NCI-H146 (cell line): ENCODE results near the gene PITX3.
A peak's percentile ranks its signal among the peaks of the same experiment; 100 is the strongest.

Source experiments
- DNase-seq: peaks from one replicate; lab custom pipeline; 2025; lab: John Stamatoyannopoulos, UW

Gene PITX3

GRCh38 chr10:102241444-102242117 lies at the start of gene PITX3:
Gene PITX3, minus strand, starts transcription at chr10:102241512. Its CDS starts 9,432 bp downstream, at chr10:102232080.
- peak; percentile 87 for DNase-seq

DNA sequence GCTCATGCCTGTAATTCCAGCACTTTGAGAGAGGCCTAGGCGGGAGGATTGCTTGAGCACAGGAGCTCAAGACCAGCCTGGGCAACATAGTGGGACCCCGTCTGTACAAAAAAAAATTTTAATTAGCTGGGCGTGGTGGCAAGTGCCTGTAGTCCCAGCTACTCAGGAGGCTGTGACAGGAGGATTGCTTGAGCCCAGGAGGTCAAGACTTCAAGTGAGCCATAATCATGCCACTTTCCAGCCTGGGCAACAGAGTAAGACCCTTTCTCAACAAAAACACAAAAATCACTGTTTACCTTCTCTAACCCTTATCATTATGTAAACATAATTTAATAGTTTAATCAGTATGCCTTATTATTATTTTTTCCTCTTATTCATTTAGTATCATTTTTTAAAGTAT lies 48.5 kb upstream of the PITX3 start:
- no peak for DNase-seq

- DNase-seq = no peak
These were observed 48.0 kb upstream of the PITX3 start for GRCh38 chr10:102289356-102289755.

GRCh38 chr10:102287991-102288390 lies 46.7 kb upstream of the PITX3 start:
- DNase-seq = no peak

- DNase-seq = no peak
These were observed 46.2 kb upstream of the PITX3 start for GRCh38 chr10:102287538-102287937.

GRCh38 chr10:102286216-102286615 lies 44.9 kb upstream of the PITX3 start:
- DNase-seq = no peak

DNA sequence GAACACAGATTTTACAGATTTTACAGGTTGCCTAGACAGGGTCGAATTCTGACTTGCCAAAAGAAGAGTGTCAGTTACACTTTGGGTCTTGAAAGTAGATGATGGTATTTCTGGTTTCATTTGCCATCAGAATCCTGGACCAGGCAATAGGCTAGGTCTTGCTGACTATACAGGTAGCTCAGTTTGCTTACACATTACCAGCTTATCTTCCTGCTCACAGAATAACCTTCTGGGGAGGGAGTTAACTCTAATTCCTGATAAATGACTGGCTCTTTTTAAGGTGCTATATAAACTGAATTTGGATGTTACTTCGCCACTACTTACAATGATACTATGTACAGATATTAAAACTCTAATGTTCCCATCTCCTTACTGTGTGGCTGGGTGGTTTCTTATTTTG lies 43.8 kb upstream of the PITX3 start:
- DNase-seq = no peak

GRCh38 chr10:102284531-102284930 lies 43.2 kb upstream of the PITX3 start:
- DNase-seq = no peak

DNA sequence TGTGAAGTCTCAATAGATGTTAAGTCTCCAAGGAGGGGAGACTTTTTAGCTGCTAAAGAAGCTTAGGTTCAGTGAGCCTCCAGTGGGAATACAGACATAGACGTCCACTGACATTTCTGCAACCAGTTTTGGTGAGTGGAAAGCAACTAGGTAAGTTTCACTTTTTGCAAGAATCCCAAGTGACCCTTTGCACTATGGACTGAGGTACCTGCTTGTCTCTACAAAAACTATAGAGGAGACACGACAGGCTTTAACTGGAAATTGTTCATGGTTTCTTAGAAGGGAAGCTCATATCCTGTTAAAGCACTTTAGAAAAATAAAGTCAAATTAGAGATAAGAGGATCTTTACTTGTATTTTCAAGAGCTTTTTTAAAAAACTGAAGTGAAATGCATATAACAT lies 42.6 kb upstream of the PITX3 start:
- DNase-seq = no peak

DNA sequence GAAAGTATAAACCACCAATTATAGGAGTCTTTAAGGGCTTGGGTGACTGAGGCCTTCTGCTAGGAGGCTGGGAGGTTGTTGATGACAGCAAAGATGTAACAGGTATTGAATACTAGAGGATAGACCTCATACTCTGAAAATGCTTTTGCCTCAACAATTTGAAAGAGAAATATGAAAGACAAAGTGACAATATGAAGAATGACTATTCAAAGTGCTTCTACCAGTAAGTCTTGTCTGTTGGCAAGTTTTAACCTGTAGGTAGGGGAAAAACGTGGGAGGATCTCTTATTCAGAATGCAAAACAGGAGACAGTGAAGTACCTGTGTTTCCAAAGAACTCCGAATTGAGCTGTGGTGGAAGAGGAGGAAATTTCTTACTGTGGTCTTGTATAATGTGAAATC lies 42.2 kb upstream of the PITX3 start:
- no peak for DNase-seq

- DNase-seq = no peak
These were observed 39.8 kb upstream of the PITX3 start for GRCh38 chr10:102281102-102281487.

GRCh38 chr10:102280397-102281101 lies 39.2 kb upstream of the PITX3 start:
- DNase-seq = no peak

DNA sequence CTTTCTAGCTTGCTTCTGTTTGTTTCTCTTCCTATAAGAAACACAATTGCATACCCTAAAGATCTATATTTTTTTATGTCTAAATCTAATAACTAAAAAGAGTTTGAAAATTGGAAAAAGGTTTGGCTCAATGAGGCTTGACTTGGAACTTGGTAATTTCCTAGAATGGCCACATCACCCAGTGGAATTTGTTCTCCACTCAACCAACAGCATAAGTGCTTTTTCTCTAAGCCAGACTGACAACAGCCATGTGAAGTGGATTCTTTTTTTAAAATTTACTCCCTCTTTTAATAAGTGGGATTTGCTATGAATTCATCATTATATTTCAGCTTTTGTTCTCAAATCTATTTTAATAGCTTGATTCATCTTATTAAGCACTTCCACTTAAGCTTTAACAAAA lies 37.8 kb upstream of the PITX3 start:
- no peak for DNase-seq

DNA sequence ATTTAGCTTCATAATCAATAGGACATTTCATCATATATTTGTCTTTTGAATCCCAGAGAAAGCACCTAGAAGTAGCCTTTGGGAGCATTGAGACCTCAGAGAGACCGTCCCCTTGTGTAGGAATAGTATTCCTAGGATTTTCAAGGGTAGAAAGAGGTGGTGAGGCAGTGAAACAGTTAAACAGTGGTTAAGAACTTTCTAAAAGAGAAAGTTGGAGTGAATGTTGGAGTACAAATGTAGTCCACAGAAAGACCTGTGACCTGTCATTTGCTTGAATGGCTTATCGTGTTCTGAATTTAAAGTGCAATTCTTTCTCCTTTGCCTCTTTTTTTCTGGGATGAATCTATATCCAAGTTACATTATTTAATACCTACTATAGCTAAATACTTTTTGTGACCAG lies 34.0 kb upstream of the PITX3 start:
- DNase-seq = no peak

DNA sequence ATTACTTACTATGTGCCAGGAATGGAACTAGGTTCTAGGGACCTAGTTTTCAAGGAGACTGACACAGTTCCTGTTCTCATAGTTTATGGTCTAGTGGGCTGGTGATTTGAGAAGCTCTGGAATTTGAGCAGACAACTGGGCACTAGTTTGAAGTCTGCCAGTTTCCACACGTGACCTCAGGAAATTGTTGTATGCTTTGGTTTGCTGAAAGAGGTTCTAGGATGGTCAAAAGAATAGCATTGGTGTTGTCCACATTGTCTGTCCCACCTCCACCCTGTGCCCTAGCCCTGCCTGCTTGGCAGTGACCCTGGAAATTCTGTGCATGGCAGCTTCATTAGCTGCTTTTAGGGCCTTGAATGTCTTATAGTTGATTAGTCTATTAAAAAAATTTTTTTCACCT lies 32.8 kb upstream of the PITX3 start:
- DNase-seq = no peak

- no peak for DNase-seq
These were observed 27.7 kb upstream of the PITX3 start for GRCh38 chr10:102269017-102269416.

GRCh38 chr10:102268375-102268888 lies 27.1 kb upstream of the PITX3 start:
- no peak for DNase-seq

- DNase-seq = no peak
These were observed 26.4 kb upstream of the PITX3 start for GRCh38 chr10:102267748-102268147.

GRCh38 chr10:102266670-102267069 lies 25.4 kb upstream of the PITX3 start:
- no peak for DNase-seq

DNA sequence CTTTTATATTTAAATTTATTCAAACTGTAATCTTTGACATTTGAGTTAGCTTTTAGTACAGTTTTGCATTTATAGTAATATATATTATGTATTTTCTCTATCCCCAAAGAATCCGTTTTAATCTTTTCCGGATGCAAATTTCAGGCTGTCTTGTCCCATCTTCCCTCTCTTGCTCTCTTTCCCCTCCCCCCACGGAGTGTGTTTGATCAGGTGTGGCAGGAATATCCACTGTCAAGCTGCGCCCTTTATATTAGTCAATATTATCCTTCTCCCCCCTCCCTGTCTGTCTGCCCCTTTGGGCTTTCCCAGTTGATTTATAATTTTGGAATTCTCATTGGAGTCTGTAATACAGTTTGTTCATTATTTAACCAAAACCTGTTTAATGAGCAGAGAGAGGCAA lies 23.1 kb upstream of the PITX3 start:
- peak; percentile 72 for DNase-seq

- DNase-seq = no peak
These were observed 21.5 kb upstream of the PITX3 start for GRCh38 chr10:102262744-102263370.

- DNase-seq = no peak
These were observed 20.5 kb upstream of the PITX3 start for GRCh38 chr10:102261842-102262241.

GRCh38 chr10:102261196-102261595 lies 19.9 kb upstream of the PITX3 start:
- no peak for DNase-seq
